CD4-positive, alpha-beta T cell treated with Interferon alpha-2 for 1 hour (primary cell): ENCODE measurements around the gene GATA2.

Source experiments
- DNase-seq, 2 donors: peaks; one replicate each; pipeline ENCODE4 v3.0.0-alpha.2; 2020 to 2022

The GATA2 gene

GRCh38 chr3:128501431-128501830, 8.4 kb upstream of the GATA2 start:
- no peak for DNase-seq

- DNase-seq, result no peak
Observed at GRCh38 chr3:128500556-128500955, 7.6 kb upstream of the GATA2 start.

GRCh38 chr3:128499724-128500275, 6.8 kb upstream of the GATA2 start:
- DNase-seq, result no peak

GRCh38 chr3:128498901-128499530, 6.0 kb upstream of the GATA2 start:
- DNase-seq, result no peak

GRCh38 chr3:128498127-128498626, 5.2 kb upstream of the GATA2 start:
- DNase-seq, result no peak

GRCh38 chr3:128497305-128498126, 4.5 kb upstream of the GATA2 start:
- peak; percentile 37 to 57 for DNase-seq

GRCh38 chr3:128496602-128497304, 3.8 kb upstream of the GATA2 start:
- no peak for DNase-seq

GRCh38 chr3:128496019-128496601, 3.1 kb upstream of the GATA2 start:
- DNase-seq, result no peak

GRCh38 chr3:128495435-128495970, 2.5 kb upstream of the GATA2 start:
- no peak for DNase-seq

- no peak for DNase-seq
Observed at GRCh38 chr3:128494367-128494650, 1.3 kb upstream of the GATA2 start.

- DNase-seq, result no peak
Observed at GRCh38 chr3:128493570-128494366, 767 bp upstream of the GATA2 start.

GRCh38 chr3:128491941-128492670, 895 bp downstream of the GATA2 start:
- no peak for DNase-seq

GRCh38 chr3:128491691-128491940, 1.4 kb downstream of the GATA2 start:
- peak in 1 of 2 donors; percentile 12 for DNase-seq

- no peak for DNase-seq
Observed at GRCh38 chr3:128490915-128491690, 1.9 kb downstream of the GATA2 start.

GRCh38 chr3:128490650-128490914, 2.4 kb downstream of the GATA2 start:
- DNase-seq, result no peak

GRCh38 chr3:128489927-128490649, 2.9 kb downstream of the GATA2 start:
- peak in 1 of 2 donors; percentile 19 for DNase-seq

- no peak for DNase-seq
Observed at GRCh38 chr3:128489674-128489926, 3.4 kb downstream of the GATA2 start.

- peak in 1 of 2 donors; percentile 40 for DNase-seq
Observed at GRCh38 chr3:128488991-128489673, 3.9 kb downstream of the GATA2 start.

- peak in 1 of 2 donors; percentile 14 for DNase-seq
Observed at GRCh38 chr3:128488636-128488990, 4.4 kb downstream of the GATA2 start.
